ENCODE measurements around the gene RNU6-8.

RNU6-8 gene

GRCh38 chr14:32202998-32203882 lies at the start of gene RNU6-8:
TSS of gene RNU6-8 (minus strand) at chr14:32203269.
- intact Hi-C loops (cut with DNase I), result loop anchor here (5.0 kb wide), 1 partner anchor 126 kb away; the partner anchor contains the start of gene ARHGAP5
- DNase-seq, result peak; percentile 81 to 96 (median 90)

- DNase-seq, result peak in 39 of 42 donors; percentile 11 to 88 (median 65)
- intact Hi-C loops (cut with DNase I), result loop anchor here (5.0 kb wide), 3 partner anchors 175 to 315 kb away; partner anchors contain the start of gene ARHGAP5
These were observed 49.1 kb upstream of the RNU6-8 start for GRCh38 chr14:32252030-32252670.

DNA sequence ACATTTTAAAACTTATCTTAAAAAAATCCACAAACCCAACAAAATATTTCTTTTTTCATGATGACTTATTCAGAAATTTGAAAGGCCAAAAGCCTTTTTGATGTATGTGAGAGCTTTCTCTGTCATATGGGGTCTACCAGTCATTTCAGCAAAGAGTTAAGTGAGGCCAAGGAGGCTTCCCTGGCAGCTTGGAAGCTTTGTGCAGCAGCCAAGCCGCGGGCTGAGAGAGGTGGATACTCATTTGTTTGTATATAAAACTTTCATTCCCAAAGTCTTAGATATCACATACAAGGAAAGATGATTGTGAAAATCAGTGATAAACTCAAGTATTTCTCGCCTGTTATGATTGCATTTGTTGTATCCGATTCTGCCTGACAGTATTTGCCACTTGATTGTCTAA lies 48.5 kb upstream of the RNU6-8 start:
- intact Hi-C loops (cut with DNase I), result loop anchor here (5.0 kb wide), 3 partner anchors 174 to 314 kb away; partner anchors contain the start of gene ARHGAP5
- DNase-seq, result no peak

DNA sequence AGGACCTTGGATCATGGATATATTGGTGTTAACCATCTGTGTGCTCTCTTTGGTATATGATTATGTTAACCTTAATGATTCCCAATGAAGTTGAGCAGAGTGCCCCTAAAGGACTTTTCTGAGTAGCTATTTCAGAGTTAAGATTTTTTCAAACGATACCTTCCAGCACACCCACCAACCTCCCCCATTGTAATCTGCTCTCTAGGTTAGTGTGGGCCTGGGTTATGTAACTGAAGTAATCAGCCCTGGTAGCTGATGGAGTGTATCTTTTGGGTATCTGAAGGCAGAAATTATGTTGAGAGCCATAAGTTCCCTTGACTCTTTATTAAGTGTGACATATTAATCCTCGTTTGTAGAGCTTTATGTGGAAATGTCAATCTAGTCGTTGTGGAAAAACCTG lies 47.6 kb upstream of the RNU6-8 start:
- intact Hi-C loops (cut with DNase I), result loop anchor here (5.0 kb wide), 3 partner anchors 173 to 313 kb away; partner anchors contain the start of gene ARHGAP5
- DNase-seq, result peak in 11 of 42 donors; percentile 5 to 68 (median 36)

GRCh38 chr14:32249780-32250179 lies 46.7 kb upstream of the RNU6-8 start:
- no peak for DNase-seq
- intact Hi-C loops (cut with DNase I), result loop anchor here (5.0 kb wide), 4 partner anchors 172 to 742 kb away; partner anchors contain the start of gene ARHGAP5

- intact Hi-C loops (cut with DNase I), result loop anchor here (5.0 kb wide), 1 partner anchor 742 kb away; no protein-coding TSS in a partner anchor
- DNase-seq, result no peak
These were observed 46.3 kb upstream of the RNU6-8 start for GRCh38 chr14:32249371-32249770.

- DNase-seq, result no peak
- intact Hi-C loops (cut with DNase I), result loop anchor here (5.0 kb wide), 1 partner anchor 739 kb away; no protein-coding TSS in a partner anchor
These were observed 43.7 kb upstream of the RNU6-8 start for GRCh38 chr14:32246751-32247150.

GRCh38 chr14:32244404-32244803 lies 41.3 kb upstream of the RNU6-8 start:
- DNase-seq, result no peak
- intact Hi-C loops (cut with DNase I), result no loop called here

DNA sequence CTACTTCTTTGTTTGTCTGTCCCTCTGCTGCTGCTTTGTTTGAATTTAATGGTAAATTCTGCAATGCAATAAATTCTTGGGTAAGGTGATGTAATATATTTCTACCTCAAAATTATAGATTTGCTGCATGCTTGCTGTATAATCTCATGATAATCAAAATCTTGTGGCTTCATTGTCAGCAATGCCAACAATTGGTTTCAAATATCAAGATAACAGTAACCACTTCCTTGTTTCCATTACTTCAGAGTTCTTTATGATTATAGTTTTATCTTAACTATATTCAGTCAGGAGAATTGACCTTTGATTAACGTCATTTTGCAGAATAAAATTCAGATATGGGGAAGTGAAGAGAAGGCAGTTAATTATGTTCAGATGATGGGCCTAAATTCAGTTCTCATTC lies 30.2 kb upstream of the RNU6-8 start:
- intact Hi-C loops (cut with DNase I), result no loop called here
- DNase-seq, result no peak

DNA sequence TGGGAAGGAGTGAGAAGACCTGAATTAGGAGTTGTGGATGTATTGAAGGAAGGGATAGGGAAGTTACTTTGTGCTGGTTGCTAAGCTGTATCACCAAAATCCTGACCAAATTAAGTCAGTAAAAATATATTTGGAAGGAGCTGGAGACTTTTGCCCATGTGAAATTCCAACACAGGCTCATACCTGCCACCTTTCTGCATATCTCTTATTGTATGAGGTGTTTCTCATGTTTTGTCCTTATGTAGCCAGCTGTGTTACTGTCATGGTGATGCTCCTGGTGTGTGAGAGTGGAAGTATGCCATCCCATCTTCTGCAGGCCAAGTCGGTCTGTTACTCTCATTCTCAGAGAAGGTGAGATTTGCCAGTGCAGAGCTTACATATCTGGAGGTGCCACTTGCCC lies 29.4 kb upstream of the RNU6-8 start:
- peak in 1 of 42 donors; percentile 16 for DNase-seq
- intact Hi-C loops (cut with DNase I), result no loop called here

DNA sequence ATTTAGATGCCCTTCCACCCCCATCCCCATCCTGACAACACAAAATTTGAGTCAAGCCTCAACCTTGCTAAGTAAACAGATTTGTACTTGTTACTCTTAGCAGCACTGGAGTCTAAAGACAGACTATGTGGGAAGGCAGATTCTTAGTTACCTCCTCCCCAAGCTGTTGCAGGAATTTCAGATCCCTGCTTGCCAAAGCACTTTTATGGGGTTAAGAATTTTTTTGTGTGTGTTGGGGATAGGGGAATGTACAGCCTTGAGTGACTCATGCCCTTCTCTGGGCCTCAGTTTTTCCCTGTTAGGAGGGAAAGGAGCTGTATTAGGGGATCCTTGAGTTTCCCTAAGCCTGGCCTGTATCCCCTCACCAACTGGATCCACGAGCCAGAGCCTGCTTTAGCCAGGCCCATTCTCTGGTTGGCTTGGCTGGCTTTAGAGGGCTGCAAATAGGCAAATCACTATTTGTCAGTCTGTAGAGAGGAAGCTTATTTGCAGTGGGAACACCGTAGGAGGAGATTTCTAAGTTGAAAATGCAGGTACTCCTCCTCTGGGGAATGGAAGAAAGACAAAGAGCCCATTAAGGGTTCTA lies 27.7 kb upstream of the RNU6-8 start:
- intact Hi-C loops (cut with DNase I), result no loop called here
- peak in 3 of 42 donors; percentile 16 to 38 (median 37) for DNase-seq

GRCh38 chr14:32230181-32230580 lies 27.1 kb upstream of the RNU6-8 start:
- intact Hi-C loops (cut with DNase I), result no loop called here
- DNase-seq, result no peak

DNA sequence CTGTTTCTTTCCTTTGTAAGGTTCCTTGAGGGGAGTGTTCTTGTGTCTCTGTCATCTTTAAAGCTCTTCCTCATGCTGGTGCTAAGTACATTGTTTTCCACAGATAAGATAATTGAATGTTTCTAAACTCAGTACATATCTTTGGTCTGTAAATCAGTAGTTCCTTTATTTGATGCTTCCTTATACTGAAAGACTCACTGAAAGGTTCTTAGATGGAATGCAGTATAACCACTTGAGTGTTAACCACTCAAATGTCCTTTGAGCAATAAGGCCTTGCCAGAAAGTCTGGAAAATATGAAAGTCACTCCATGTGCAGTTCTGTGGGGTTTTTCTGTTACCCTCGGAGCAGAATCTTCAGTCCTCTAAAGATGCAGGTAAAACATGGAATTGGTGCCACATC lies 23.0 kb upstream of the RNU6-8 start:
- DNase-seq, result no peak
- intact Hi-C loops (cut with DNase I), result no loop called here

GRCh38 chr14:32225378-32225920 lies 22.4 kb upstream of the RNU6-8 start:
- DNase-seq, result peak in 1 of 42 donors; percentile 28
- intact Hi-C loops (cut with DNase I), result no loop called here

GRCh38 chr14:32224737-32225377 lies 21.8 kb upstream of the RNU6-8 start:
- peak in 34 of 42 donors; percentile 7 to 74 (median 38) for DNase-seq
- intact Hi-C loops (cut with DNase I), result no loop called here

- intact Hi-C loops (cut with DNase I), result no loop called here
- DNase-seq, result no peak
These were observed 14.2 kb upstream of the RNU6-8 start for GRCh38 chr14:32217301-32217700.

- intact Hi-C loops (cut with DNase I), result no loop called here
- DNase-seq, result no peak
These were observed 9.8 kb upstream of the RNU6-8 start for GRCh38 chr14:32212833-32213232.

DNA sequence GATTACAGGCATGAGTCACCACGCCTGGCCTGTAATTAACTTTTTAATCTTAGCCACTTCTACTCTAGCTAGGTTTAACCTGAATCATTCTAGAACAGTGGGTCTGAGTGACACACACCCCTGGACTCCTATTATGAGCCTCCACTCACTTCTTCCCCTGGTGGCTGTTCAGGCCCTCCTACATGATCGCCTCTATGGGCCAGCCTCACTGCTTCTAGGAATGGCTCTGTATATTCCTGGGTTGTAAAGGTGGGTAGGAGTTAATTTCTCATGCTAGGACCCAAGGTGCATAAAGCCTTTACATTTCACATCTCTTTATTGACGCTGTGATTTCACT lies 8.0 kb upstream of the RNU6-8 start:
- DNase-seq, result no peak
- intact Hi-C loops (cut with DNase I), result no loop called here

GRCh38 chr14:32209471-32209870 lies 6.4 kb upstream of the RNU6-8 start:
- intact Hi-C loops (cut with DNase I), result no loop called here
- no peak for DNase-seq

Measured in head of caudate nucleus (tissue), 42 donors.